Measurements from ENCODE around the gene ZNF536.

Gene ZNF536

GRCh38 chr19:30523791-30524190 lies 151.6 kb downstream of the ZNF536 start:
- no peak for TF ChIP-seq CTCF (conservative IDR thresholded peaks at IDR 0.05; ENCODE audit: low read length)
- DNase-seq (ENCODE audit: low read depth) = no peak
- H3K4me3 ChIP-seq (ENCODE audit: low read length) = no peak overlapping the region

GRCh38 chr19:30525383-30525782 lies 153.2 kb downstream of the ZNF536 start:
- no peak overlapping the region for H3K4me3 ChIP-seq (ENCODE audit: low read length)
- no peak for TF ChIP-seq CTCF (conservative IDR thresholded peaks at IDR 0.05; ENCODE audit: low read length)
- no peak for DNase-seq (ENCODE audit: low read depth)

DNA sequence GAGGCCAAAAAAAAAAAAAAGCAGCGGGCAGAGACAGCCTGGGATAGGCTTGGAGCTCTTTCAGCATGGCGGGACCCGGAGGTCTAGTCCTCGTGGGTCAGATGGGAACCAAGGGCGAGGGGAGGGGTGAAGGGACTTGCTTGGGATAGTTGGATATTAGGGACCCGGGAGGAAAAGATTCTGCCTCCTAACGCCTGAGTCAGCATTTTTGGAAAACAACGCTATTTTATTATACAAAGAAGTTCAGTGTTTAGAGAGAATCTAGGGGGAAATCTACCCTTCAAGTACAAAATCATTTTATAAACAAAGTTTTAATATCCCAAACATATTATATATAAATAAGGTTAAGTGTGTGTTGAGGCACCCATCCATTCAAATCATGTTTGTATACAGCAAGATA lies 156.7 kb downstream of the ZNF536 start:
- TF ChIP-seq CTCF (conservative IDR thresholded peaks at IDR 0.05; ENCODE audit: low read length) = no peak
- no peak overlapping the region for H3K4me3 ChIP-seq (ENCODE audit: low read length)
- no peak for DNase-seq (ENCODE audit: low read depth)

GRCh38 chr19:30529876-30530275 lies 157.7 kb downstream of the ZNF536 start:
- TF ChIP-seq CTCF (conservative IDR thresholded peaks at IDR 0.05; ENCODE audit: low read length) = no peak
- no peak for DNase-seq (ENCODE audit: low read depth)
- no peak overlapping the region for H3K4me3 ChIP-seq (ENCODE audit: low read length)

DNA sequence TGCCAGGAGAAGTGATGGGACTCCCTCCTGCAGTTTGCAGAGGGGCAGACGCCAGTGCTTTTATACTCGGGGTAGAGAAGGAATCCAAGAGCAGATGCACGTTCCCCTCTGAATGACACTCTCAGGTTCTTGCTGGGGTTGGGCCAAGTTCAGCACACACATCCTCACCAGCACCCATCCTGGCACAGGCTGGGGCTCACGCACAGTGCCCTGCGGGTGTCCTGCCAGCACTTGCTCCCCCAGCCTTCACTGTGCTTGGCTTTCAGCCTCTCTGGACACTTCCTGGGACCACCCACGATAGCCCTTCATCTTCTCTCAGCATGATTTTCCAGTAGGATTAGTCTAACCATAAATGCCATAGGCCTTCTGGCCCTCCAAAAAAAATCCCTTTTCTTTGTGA lies 158.6 kb downstream of the ZNF536 start:
- no peak overlapping the region for H3K4me3 ChIP-seq (ENCODE audit: low read length)
- no peak for TF ChIP-seq CTCF (conservative IDR thresholded peaks at IDR 0.05; ENCODE audit: low read length)
- DNase-seq (ENCODE audit: low read depth) = no peak

DNA sequence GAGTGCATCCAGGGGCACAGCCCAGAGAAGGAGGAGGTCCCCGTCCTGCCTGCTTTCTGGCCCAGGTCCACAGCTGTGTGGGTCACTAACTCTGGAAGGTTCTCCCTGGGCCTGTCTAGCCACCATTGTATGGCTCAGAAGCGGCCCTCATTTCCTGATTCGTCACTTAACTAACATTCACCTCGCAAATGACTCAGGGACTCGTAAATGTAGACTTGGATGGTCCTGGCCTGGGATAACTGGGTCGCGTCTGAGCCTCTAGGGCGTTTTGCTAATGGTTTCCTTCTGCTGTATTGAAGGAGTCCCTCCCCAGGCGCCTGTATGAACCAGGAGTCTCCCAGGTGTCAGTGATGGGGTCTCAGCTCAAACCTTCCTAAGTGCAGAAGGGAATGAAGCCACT lies 162.8 kb downstream of the ZNF536 start:
- H3K4me3 ChIP-seq (ENCODE audit: low read length) = no peak overlapping the region
- no peak for DNase-seq (ENCODE audit: low read depth)
- no peak for TF ChIP-seq CTCF (conservative IDR thresholded peaks at IDR 0.05; ENCODE audit: low read length)

- no peak for DNase-seq (ENCODE audit: low read depth)
- no peak for TF ChIP-seq CTCF (conservative IDR thresholded peaks at IDR 0.05; ENCODE audit: low read length)
- H3K4me3 ChIP-seq (ENCODE audit: low read length) = no peak overlapping the region
Measured at GRCh38 chr19:30536975-30537374, 164.8 kb downstream of the ZNF536 start.

Measured in AG10803 (cell line).